ENCODE results near the gene NBPF20.
"Not testable (repeated sequence)": the region's sequence is repeated elsewhere in the genome, so short reads cannot be mapped to it uniquely, and the experiment has no call there.

Gene NBPF20

DNA sequence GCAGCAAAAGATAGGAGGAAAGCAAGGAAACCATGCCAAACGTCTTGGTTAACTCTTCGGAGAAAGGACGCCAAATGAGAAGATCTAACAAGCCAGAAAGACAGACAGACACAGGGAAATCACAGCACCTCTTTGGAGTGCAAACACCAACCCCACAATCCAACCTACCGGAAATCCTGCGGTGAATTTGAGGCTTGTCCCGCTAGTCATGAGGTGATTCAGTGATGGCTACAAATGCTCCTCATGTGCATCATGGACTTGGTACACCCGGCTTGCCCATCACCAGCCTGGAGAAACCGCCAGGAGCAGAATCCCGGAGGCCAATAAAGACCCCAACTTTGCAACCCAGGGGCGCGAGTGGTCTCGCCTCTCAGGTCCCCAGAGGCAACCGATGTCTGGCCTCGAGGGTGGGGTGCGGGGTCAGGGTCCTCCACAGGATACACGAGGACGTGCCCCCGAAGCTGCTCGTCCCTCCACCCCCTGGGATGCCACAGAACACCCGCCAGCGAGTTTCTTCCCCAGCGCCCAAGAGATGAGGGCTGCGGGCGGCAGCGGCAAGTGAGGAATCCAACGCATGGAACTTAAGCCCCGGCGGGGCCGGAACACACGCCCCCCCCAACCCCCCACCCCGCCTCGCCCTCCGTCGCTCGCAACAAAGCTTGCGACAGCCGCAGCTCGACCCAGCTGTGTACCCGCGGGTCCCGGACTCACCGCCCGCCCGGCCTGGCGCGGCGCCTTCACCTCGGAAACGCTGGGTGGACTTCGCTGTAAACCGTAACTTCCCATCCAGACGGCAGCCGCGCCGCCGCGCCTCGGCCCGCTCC lies 579 bp downstream of the NBPF20 start:
- peak; percentile 13 for DNase-seq

DNA sequence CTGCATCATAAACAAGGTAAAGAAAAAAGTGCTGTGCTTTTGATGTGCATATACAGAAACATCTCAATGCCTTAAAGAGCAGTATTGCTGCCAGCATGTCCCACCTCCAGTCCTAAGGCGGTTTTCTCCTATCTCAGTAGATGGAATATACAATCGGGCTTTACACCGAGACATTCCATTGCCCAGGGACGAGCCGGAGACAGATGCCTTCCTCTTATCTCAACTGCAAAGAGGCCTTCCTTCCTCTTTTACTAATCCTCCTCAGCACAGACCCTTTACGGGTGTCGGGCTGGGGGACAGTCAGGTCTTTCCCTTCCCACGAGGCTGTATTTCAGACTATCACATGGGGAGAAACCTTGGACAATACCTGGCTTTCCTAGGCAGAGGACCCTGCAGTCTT lies 10.3 kb downstream of the NBPF20 start:
- not testable (repeated sequence) for DNase-seq

DNA sequence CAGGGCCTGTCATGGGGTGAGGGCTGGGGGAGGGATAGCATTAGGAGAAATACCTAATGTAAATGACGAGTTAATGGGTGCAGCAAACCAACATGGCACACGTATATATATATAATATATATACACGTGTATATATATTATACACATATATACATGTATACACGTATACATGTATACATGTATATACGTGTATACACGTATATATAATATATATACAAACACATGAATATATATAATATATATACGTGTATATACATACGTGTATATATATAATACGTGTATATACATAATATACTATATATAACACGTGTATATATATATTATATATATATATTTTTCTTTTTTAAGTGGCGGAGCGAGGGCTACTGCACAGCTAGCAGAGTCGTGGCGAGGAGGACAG lies 18.1 kb downstream of the NBPF20 start:
- not testable (repeated sequence) for DNase-seq

DNA sequence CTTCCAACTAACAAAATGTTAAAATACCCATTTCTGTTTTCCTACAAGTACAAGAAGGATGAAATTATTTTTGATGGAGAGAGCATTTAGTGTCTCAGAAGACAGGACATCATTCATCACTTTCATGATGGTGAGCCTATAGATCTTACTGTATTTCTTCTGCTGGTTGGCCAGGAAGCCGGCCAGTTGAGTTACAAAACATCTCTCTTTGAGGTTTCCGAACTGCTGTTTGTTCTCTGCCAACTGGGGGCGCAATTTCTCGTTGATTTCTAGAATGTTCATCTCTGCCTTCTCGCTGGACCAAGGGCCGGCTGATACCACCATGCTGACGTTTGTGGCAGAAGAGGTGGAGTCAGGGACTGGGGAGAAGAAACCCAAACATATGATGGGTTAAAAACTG lies 20.5 kb downstream of the NBPF20 start:
- not testable (repeated sequence) for DNase-seq

DNA sequence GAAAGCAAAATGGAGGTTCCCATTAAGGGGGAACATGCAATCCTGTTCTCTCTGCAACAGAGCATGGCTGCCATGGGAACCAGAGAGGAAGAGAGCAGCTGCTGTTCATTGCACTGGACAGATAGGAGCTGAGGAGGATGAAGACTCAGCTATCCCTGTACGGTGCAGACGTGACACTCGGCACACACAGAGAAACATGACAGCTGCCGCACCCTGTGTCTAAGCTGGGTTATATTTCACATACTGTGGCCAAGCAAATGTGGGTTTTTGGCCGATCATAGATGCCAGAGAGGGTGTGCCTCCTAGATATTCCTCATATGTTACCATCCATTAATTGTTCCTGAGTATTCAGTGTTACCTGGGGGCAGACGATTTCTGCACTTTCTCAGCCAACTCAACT lies 24.7 kb downstream of the NBPF20 start:
- not testable (repeated sequence) for DNase-seq

Data from stimulated activated CD4-positive, alpha-beta T cell treated with anti-CD3 and anti-CD28 coated beads, Interleukin-4, amount 100 ng/mL, for 1 hour (primary cell).